SU-DHL-6 (cell line): Measurements from ENCODE around the gene TMEM235.

Experiments used
- CTCF ChIP-seq: fragments of 200-600 bp; sonication (generic); IDR thresholded peaks from one replicate; pipeline ENCODE4 v1.5.1; 2017; ENCODE audit warnings: antibody characterized with exemption, mild to moderate bottlenecking, low read length, moderate library complexity; ENCODE audit not compliant: insufficient read depth, poor library complexity, severe bottlenecking
- EZH2phosphoT487 ChIP-seq: fragments of 200-600 bp; sonication (generic), shearing (Covaris generic); conservative IDR thresholded peaks from 2 replicates; pipeline ENCODE4 v1.6.1; 2018; ENCODE audit warnings: mild to moderate bottlenecking, antibody characterized with exemption, low read length, moderate library complexity, mixed read lengths

GRCh38 chr17:78230996-78231935 lies at the start of gene TMEM235:
- no peak for TF ChIP-seq CTCF
- TF ChIP-seq EZH2phosphoT487, result no peak
